HepG2 (cell line): ENCODE data around the gene STPG4. TPM values are rescaled to one million over a fixed set of nuclear protein-coding genes. Genes with fewer than 3 reads are reported as not detected.

Experiments used
- ADNP ChIP-seq: sonication (generic); formaldehyde crosslinking; IDR thresholded peaks from 2 replicates; pipeline ENCODE4 v1.4.0; 2020; ENCODE audit warnings: missing genetic modification reagents
- AGO2 ChIP-seq: fragments of 200-400 bp; formaldehyde crosslinking; optimal IDR thresholded peaks from 2 replicates; pipeline ENCODE3; 2017; ENCODE audit warnings: mild to moderate bottlenecking, low read depth, low read length, moderate library complexity
- ATF1 ChIP-seq: IDR thresholded peaks from 2 replicates; pipeline ENCODE4 v1.6.1; 2016; ENCODE audit warnings: mild to moderate bottlenecking, control low read depth
- CC2D1A ChIP-seq: sonication (generic); formaldehyde crosslinking; IDR thresholded peaks from 2 replicates; pipeline ENCODE4 v1.8.1; 2023; ENCODE audit warnings: mild to moderate bottlenecking, missing genetic modification reagents
- GTF3A ChIP-seq: sonication (generic); formaldehyde crosslinking; conservative IDR thresholded peaks from 2 replicates; pipeline ENCODE4 v1.4.0; 2020; ENCODE audit warnings: mild to moderate bottlenecking, missing genetic modification reagents
- HIVEP1 ChIP-seq: sonication (generic); formaldehyde crosslinking; IDR thresholded peaks from 2 replicates; pipeline ENCODE4 v1.4.0; 2020; ENCODE audit warnings: mild to moderate bottlenecking, missing genetic modification reagents
- POLR2AphosphoS2 ChIP-seq: IDR thresholded peaks from 2 replicates; pipeline ENCODE4 v1.6.1; 2011; ENCODE audit warnings: low read depth, low read length, improper control_type of control experiment
- POLR2G ChIP-seq: fragments of 200-400 bp; formaldehyde crosslinking; IDR thresholded peaks from 2 replicates; pipeline ENCODE4 v1.6.1; 2018; ENCODE audit warnings: mild to moderate bottlenecking, low read depth, low read length, moderate library complexity
- RBM22 ChIP-seq: fragments of 200-400 bp; formaldehyde crosslinking; optimal IDR thresholded peaks from 2 replicates; pipeline ENCODE3; 2017; ENCODE audit warnings: mild to moderate bottlenecking, low read length, moderate library complexity
- TGIF2 ChIP-seq: IDR thresholded peaks from 2 replicates; pipeline ENCODE4 v1.6.1; 2016; ENCODE audit warnings: control low read depth, missing compliant biosample characterization
- TOE1 ChIP-seq: sonication (generic); formaldehyde crosslinking; IDR thresholded peaks from 2 replicates; pipeline ENCODE4 v1.4.0; 2020; ENCODE audit warnings: mild to moderate bottlenecking, missing genetic modification reagents
- ZEB1 ChIP-seq: IDR thresholded peaks from 2 replicates; pipeline ENCODE4 v1.6.1; 2012; ENCODE audit warnings: mild to moderate bottlenecking, low read depth, inconsistent platforms; ENCODE audit not compliant: insufficient replicate concordance
- ZNF12 ChIP-seq: sonication (generic); formaldehyde crosslinking; IDR thresholded peaks from 2 replicates; pipeline ENCODE4 v1.5.0; 2020; ENCODE audit warnings: missing genetic modification reagents
- ZNF550 ChIP-seq: sonication (generic); formaldehyde crosslinking; IDR thresholded peaks from 2 replicates; pipeline ENCODE4 v1.4.0; 2020; ENCODE audit warnings: mild to moderate bottlenecking, missing genetic modification reagents, borderline replicate concordance
- ZNF720 ChIP-seq: sonication (generic); formaldehyde crosslinking; IDR thresholded peaks from 2 replicates; pipeline ENCODE4 v1.4.0; 2020; ENCODE audit warnings: missing genetic modification reagents
- ZNF777 ChIP-seq: sonication (generic); formaldehyde crosslinking; IDR thresholded peaks from 2 replicates; pipeline ENCODE4 v1.4.0; 2020; ENCODE audit warnings: missing genetic modification reagents
- polyA plus RNA-seq, 8 experiments: library from polyadenylated mRNA; depleted of rRNA in 3 of 8; stranded (reverse) in 7 of 8; unstranded in 1 of 8; fragments of >200 nt; fragmentation: Illumina TruSeq in 4 of 8; extraction: Trizol in 4 of 8; gene quantifications; 2 replicates each; pipeline versions ENCODE4 v1.2.1 to v1.2.3, GENCODE V29; 2011 to 2016; ENCODE audit warnings: low read depth in 4 of 8, missing spikeins in 1 of 8, mixed read lengths in 1 of 8; ENCODE audit not compliant: insufficient read depth in 1 of 8
- total RNA-seq, 5 experiments: library from RNA; depleted of rRNA; stranded (reverse); fragments of >200 nt; fragmentation: Illumina TruSeq; extraction: Trizol; gene quantifications; 2 replicates each; pipeline ENCODE4 v1.2.3, GENCODE V29; 2016; ENCODE audit warnings: low read depth in 1 of 5
- TF ChIP-seq, protein P1 (sequence below): sonication (generic); formaldehyde crosslinking; IDR thresholded peaks from one replicate; pipeline ENCODE4 v1.5.1; 2020; ENCODE audit warnings: mild to moderate bottlenecking, missing genetic modification reagents; ENCODE audit errors: not compliant biosample characterization
- TF ChIP-seq, protein P2 (sequence below): sonication (generic); formaldehyde crosslinking; IDR thresholded peaks from 2 replicates; pipeline ENCODE4 v1.8.0; 2022; ENCODE audit warnings: missing genetic modification reagents, mild to moderate bottlenecking, inconsistent platforms, borderline replicate concordance
- TF ChIP-seq, protein P3 (sequence below): sonication (generic); formaldehyde crosslinking; IDR thresholded peaks from 2 replicates; pipeline ENCODE4 v1.4.0; 2020; ENCODE audit warnings: missing genetic modification reagents, borderline replicate concordance

Gene STPG4
- total and polyA plus RNA-seq, 2 of the 13 experiments (the other 11 are each of a cell fraction or from before 2014, with no cell fraction given) = 0.11 to 0.15 TPM

DNA sequence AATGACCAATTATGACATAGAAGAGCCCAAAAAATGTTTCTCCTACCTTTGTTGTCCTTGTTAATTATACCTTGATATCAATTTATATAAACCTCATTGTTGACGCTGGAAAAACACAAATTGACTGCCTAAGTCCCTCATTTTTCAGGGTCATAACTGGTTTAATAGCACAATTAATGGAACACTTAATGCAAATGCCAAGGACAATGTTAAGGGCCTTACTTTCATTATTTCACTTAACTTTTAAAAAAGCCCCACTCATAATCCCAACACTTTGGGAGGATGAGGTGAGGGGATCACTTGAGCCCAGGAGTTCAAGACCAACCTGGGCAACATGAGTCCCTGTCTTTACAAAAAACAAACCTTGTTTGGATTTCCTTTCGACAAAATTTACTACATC is 3.5 kb upstream of the STPG4 start (continued):
- TF ChIP-seq, protein P1, sequence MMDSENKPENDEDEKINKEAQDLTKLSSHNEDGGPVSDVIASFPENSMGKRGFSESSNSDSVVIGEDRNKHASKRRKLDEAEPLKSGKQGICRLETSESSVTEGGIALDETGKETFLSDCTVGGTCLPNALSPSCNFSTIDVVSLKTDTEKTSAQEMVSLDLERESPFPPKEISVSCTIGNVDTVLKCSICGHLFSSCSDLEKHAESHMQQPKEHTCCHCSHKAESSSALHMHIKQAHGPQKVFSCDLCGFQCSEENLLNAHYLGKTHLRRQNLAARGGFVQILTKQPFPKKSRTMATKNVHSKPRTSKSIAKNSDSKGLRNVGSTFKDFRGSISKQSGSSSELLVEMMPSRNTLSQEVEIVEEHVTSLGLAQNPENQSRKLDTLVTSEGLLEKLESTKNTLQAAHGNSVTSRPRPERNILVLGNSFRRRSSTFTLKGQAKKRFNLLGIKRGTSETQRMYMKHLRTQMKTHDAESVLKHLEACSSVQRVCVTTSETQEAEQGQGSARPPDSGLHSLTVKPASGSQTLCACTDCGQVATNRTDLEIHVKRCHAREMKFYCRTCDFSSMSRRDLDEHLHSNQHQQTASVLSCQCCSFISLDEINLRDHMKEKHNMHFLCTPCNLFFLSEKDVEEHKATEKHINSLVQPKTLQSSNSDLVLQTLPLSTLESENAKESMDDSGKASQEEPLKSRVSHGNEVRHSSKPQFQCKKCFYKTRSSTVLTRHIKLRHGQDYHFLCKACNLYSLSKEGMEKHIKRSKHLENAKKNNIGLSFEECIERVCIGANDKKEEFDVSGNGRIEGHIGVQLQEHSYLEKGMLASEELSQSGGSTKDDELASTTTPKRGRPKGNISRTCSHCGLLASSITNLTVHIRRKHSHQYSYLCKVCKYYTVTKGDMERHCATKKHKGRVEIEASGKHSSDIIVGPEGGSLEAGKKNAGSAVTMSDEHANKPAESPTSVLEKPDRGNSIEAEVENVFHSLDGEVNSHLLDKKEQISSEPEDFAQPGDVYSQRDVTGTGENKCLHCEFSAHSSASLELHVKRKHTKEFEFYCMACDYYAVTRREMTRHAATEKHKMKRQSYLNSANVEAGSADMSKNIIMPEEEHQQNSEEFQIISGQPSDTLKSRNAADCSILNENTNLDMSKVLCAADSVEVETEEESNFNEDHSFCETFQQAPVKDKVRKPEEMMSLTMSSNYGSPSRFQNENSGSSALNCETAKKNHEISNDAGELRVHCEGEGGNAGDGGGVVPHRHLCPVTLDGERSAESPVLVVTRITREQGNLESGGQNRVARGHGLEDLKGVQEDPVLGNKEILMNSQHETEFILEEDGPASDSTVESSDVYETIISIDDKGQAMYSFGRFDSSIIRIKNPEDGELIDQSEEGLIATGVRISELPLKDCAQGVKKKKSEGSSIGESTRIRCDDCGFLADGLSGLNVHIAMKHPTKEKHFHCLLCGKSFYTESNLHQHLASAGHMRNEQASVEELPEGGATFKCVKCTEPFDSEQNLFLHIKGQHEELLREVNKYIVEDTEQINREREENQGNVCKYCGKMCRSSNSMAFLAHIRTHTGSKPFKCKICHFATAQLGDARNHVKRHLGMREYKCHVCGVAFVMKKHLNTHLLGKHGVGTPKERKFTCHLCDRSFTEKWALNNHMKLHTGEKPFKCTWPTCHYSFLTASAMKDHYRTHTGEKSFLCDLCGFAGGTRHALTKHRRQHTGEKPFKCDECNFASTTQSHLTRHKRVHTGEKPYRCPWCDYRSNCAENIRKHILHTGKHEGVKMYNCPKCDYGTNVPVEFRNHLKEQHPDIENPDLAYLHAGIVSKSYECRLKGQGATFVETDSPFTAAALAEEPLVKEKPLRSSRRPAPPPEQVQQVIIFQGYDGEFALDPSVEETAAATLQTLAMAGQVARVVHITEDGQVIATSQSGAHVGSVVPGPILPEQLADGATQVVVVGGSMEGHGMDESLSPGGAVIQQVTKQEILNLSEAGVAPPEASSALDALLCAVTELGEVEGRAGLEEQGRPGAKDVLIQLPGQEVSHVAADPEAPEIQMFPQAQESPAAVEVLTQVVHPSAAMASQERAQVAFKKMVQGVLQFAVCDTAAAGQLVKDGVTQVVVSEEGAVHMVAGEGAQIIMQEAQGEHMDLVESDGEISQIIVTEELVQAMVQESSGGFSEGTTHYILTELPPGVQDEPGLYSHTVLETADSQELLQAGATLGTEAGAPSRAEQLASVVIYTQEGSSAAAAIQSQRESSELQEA (CRISPR knock-in tag) = no peak
- TF ChIP-seq ZEB1 = no peak
- no peak for TF ChIP-seq HIVEP1 (CRISPR knock-in tag)
- TF ChIP-seq CC2D1A (CRISPR knock-in tag) = no peak
- TF ChIP-seq ADNP (CRISPR knock-in tag) = no peak
- TF ChIP-seq GTF3A = no peak
- no peak for TF ChIP-seq ZNF12 (CRISPR knock-in tag)
- no peak for TF ChIP-seq ZNF550
- peak; percentile 55 for TF ChIP-seq POLR2G
- no peak for TF ChIP-seq TGIF2 (CRISPR knock-in tag)
- peak; percentile 42 for TF ChIP-seq AGO2
- TF ChIP-seq, protein P2, sequence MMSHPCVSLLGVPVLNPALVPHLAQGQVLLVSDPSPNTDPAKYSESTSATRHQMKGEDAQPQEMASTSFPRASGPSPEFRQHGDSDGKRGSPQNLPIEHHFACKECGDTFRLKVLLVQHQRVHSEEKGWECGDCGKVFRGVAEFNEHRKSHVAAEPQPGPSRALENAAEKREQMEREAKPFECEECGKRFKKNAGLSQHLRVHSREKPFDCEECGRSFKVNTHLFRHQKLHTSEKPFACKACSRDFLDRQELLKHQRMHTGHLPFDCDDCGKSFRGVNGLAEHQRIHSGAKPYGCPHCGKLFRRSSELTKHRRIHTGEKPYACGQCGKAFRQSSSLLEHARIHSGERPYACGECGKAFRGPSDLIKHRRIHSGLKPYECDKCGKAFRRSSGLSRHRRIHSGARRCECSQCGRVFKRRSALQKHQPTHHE = no peak
- peak; percentile 79 for TF ChIP-seq RBM22
- TF ChIP-seq, protein P3, sequence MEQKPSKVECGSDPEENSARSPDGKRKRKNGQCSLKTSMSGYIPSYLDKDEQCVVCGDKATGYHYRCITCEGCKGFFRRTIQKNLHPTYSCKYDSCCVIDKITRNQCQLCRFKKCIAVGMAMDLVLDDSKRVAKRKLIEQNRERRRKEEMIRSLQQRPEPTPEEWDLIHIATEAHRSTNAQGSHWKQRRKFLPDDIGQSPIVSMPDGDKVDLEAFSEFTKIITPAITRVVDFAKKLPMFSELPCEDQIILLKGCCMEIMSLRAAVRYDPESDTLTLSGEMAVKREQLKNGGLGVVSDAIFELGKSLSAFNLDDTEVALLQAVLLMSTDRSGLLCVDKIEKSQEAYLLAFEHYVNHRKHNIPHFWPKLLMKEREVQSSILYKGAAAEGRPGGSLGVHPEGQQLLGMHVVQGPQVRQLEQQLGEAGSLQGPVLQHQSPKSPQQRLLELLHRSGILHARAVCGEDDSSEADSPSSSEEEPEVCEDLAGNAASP = no peak
- TF ChIP-seq ZNF777 (CRISPR knock-in tag) = no peak
- peak; percentile 49; the same call in 1 of the 2 replicates for TF ChIP-seq POLR2AphosphoS2
- no peak for TF ChIP-seq ZNF720 (CRISPR knock-in tag)
- no peak for TF ChIP-seq TOE1 (CRISPR knock-in tag)
- 0 out of 2 replicates have a peak, but pooled peaks have one; percentile 22 for TF ChIP-seq ATF1 (CRISPR knock-in tag)
